ENCODE data around the gene TMEM37.

TMEM37 gene

GRCh38 chr2:119478188-119478977, 46.7 kb downstream of the TMEM37 start:
- DNase-seq (ENCODE audit: low read depth), result no peak

- no peak for DNase-seq (ENCODE audit: low read depth)
Measured at GRCh38 chr2:119478978-119479295, 47.3 kb downstream of the TMEM37 start.

GRCh38 chr2:119480184-119480583, 48.5 kb downstream of the TMEM37 start:
- DNase-seq (ENCODE audit: low read depth), result no peak

GRCh38 chr2:119480718-119481142, 49.1 kb downstream of the TMEM37 start:
- DNase-seq (ENCODE audit: low read depth), result no peak

- no peak for DNase-seq (ENCODE audit: low read depth)
Measured at GRCh38 chr2:119481501-119482455, 50.1 kb downstream of the TMEM37 start.

- no peak for DNase-seq (ENCODE audit: low read depth)
Measured at GRCh38 chr2:119482481-119483394, 51.1 kb downstream of the TMEM37 start.

GRCh38 chr2:119483395-119483753, 51.7 kb downstream of the TMEM37 start:
- DNase-seq (ENCODE audit: low read depth), result no peak

GRCh38 chr2:119483896-119484718, 52.5 kb downstream of the TMEM37 start:
- no peak for DNase-seq (ENCODE audit: low read depth)

GRCh38 chr2:119484834-119485233, 53.2 kb downstream of the TMEM37 start:
- no peak for DNase-seq (ENCODE audit: low read depth)

- DNase-seq (ENCODE audit: low read depth), result no peak
Measured at GRCh38 chr2:119485336-119486110, 53.9 kb downstream of the TMEM37 start.

GRCh38 chr2:119486196-119486827, 54.7 kb downstream of the TMEM37 start:
- no peak for DNase-seq (ENCODE audit: low read depth)

GRCh38 chr2:119486886-119487285, 55.2 kb downstream of the TMEM37 start:
- no peak for DNase-seq (ENCODE audit: low read depth)

GRCh38 chr2:119487434-119488244, 56.0 kb downstream of the TMEM37 start:
- DNase-seq (ENCODE audit: low read depth), result no peak
